Midbrain (tissue), 1 donor: ENCODE measurements around the gene ROBO2.

ENCODE experiments used
- DNase-seq: peaks from one replicate; lab custom pipeline; 2025; lab: John Stamatoyannopoulos, UW

Gene ROBO2

DNA sequence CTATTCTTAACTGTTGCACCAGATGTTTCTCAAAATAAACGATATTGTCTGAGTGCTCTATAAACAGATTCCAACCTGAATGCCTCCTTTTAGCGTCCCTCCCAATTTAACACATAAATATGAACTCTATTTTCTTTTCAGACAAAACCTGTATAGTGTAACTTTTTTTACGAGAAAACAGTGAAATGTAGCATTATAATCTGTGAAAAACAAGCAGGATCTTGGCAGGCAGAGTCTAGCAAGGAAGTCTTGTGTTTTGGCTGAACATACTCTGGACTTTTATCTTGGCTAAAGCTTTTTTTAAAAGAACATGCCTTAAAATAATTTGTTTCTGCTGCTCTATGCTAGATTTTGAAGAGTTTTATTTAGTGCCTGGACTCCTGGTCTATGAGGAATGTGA is 150.5 kb downstream of the ROBO2 start:
- no peak for DNase-seq

DNA sequence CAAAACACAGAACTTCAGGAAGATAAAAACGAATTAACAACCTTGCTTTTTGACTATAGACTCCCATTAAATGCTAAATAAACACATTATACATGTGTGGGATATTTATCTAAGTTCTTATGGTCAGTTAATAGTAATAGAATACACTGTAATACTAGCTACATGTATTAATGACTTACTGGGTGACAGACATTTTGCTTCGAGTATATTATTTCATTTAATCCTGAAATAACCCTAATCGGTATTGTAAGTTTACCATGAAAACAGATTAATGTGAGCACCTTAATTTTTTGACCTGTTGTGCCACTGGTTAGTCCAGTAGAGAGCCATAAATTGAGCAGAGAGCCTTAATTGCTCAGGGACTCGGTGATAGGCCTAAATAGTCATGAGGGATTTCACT is 151.1 kb downstream of the ROBO2 start:
- no peak for DNase-seq

DNA sequence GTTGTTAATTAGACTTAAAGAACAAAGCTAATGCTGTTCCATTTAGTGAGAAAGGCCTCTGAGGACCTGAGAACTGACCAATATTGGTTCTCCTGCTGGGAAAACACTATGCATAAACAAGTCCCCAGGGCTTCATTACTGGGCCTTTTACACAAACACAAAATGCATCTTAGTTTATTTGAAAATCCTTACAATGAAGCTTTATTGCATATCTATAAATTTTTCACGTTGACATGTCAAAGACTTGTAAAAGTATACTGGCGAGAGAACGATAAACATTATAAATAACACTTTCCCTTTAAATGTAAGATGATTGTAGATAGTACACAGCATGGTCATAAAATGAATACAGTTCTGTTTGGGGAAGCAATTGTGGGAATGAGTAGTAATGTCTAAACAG is 151.7 kb downstream of the ROBO2 start:
- DNase-seq = no peak

DNA sequence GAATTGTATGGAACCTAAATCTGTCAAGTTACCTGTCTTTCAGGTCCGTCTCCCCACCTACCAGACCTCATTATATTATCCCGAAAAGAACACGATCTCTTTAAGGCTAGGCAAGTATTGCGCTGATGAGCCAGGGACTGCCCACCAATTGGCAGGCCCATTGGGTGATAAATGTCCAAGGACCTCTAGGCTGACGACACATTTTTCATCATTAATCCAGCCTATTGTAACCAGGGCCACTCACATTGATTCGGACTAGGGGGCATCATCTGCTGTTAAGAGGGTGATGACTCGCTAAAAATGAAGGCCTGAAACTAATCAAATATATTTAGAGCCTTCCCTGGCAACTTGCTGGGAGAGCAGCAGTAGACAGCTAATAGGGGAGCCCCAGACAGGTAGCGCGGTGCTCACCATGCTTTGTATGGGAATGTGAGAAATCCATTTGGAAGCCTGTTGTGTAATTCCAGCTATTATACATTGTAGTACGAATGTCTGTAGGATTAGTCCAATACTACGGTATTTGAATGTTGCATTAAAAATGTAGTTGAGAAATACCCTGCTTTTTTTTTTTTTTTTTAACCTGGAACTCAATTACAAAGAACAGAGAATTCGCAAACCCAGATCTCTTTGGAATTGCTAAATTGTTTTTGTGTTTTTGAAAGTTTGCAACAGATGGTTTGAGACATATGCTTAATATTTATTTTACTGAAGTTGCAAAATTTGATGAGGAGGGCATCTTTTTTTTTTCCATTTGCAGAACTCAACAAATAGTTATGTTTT is 156.1 kb downstream of the ROBO2 start:
- DNase-seq = no peak

- DNase-seq = no peak
These were observed 157.5 kb downstream of the ROBO2 start for GRCh38 chr3:77197408-77197807.

GRCh38 chr3:77203851-77204250 is 164.0 kb downstream of the ROBO2 start:
- DNase-seq = no peak

DNA sequence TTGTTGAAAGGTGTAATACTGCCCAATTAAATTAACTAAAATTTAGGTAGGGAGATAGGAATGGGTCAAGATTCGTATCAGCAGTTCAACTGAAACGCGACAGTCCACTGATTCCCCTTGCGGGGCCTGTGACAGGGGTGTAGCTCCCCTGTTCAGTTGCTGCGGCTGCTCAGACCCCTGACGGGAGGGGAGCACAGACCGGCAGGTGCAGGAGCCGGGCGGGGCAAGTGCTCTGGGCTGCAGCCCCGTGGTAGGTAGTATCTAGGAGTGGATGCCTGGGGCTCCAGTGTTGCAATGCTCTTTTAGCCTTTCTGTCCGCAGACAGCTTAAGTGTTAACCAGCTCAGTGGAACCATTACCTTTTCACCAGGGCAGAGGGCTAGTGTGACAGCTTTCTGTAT is 164.9 kb downstream of the ROBO2 start:
- no peak for DNase-seq

GRCh38 chr3:77207753-77208152 is 167.9 kb downstream of the ROBO2 start:
- DNase-seq = no peak

- DNase-seq = no peak
These were observed 182.8 kb downstream of the ROBO2 start for GRCh38 chr3:77222701-77223100.

GRCh38 chr3:77227567-77227966 is 187.7 kb downstream of the ROBO2 start:
- no peak for DNase-seq

GRCh38 chr3:77232557-77232956 is 192.7 kb downstream of the ROBO2 start:
- DNase-seq = no peak

DNA sequence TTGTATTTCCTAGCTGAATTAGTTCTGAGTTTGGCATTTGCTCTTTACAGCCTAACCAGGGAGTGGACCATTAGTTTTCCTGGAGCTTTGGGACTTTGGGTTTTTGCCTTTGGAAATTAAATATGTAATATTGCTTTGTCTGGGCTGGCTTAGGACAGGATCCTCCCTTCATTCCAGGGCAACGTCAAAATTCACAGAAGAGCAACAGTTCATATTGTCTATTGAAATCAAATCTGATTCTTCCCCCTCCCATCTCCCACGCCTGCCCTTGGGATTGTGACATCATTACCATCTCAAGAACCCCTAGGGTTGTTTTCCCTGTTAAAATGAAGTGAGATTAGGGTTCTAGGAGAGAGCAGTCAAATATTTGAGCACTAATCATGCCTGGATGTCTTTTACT is 194.1 kb downstream of the ROBO2 start:
- DNase-seq = no peak

DNA sequence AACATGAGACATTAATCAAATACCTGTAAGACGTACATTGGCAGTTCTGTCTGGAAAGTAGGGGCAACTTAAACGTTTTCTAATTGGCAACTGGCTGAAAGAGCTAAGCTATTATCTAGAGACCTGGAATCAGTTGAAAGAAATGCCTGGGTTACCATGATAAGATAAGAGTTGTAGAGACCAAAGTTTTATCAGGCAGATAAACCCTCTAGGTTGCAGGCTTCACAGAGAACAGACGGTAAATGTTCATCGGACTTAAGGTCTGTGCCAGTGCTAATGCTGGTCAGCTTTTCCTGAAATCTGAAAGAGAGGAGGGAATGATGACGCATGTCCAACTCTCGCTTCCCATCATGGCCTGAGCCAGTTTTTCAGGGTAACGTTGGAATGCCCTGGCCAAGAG is 196.2 kb downstream of the ROBO2 start:
- no peak for DNase-seq

DNA sequence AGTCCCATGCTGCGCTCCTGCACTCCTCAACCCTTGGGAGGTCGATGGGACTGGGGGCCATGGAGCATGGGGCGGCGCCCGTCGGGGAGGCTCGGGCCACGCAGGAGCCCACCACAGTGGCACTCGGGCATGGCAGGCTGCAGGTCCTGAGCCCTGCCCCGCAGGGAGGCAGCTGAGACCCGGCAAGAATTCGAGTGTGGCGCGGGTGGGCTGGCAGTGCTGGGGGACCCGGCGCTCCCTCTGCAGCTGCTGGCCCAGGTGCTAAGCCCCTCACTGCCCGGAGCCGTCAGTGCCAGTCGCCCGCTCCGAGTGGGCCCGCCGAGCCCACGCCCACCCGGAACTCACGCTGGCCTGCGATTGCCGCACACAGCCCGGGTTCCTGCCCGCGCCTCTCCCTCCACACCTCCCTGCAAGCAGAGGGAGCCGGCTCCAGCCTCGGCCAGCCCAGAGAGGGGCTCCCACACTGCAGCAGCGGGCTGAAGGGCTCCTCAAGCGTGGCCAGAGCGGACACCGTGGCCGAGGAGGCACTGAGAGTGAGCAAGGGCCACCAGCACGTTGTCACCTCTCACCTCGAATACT is 200.3 kb downstream of the ROBO2 start:
- DNase-seq = no peak

GRCh38 chr3:77242371-77242770 is 202.5 kb downstream of the ROBO2 start:
- no peak for DNase-seq

- DNase-seq = no peak
These were observed 205.1 kb downstream of the ROBO2 start for GRCh38 chr3:77244981-77245380.

DNA sequence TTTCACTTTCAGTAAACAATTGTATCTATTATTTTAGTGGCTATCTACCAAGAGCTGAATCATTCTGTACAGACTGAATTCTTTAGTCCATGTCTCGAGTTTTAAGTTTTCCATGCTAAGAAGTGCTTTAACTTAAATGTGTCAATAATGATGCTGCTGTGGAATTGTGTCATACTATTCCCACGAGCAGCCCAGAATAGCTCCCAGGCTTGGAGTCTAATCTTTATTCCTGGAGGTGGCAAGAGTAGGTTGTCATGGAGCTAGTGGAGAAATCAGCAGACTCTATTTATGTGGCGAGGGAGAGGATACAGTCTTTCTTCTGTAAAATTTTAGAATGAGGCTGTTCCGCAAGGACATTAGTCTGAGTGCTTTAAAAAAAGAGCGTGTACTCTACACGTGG is 207.2 kb downstream of the ROBO2 start:
- no peak for DNase-seq

DNA sequence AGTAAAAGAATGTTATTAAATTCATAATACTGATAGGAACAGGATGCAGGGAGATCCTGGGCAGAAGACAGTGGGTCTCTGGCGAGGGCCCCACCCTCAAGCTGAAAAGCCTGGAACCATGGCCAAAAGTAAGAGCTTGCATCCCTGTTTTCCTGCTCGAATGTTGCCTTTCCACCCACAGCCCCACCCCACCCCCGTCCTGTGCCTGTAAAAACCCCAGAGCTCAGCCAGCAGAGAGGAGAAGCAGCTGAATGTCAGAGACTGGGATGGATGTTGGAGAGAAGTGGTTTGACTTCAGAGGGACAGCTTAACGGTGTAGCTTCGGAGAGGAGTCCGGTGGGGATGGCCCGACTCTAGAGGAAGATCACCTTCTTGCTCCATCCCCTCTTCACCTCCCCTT is 207.9 kb downstream of the ROBO2 start:
- no peak for DNase-seq

DNA sequence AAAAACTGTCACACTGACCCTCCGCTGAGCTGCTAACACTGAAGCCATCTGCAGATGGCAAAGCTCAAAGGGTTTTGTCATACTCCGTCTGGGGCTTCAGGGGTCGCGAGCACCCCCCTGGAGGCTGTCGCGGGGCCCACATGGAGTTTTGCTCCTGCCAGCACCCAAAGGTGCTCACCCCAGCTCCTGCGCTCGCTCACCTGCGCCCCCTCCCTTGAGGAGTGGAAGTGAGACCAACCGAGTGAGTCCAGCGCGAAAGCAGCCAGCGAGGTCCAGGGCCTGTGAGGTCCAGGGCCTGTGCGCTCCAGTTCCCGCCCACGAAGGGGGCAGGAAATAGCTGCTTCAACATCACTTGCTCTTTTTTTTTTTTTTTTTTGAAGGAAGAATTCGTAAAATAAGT is 208.5 kb downstream of the ROBO2 start:
- DNase-seq = no peak

DNA sequence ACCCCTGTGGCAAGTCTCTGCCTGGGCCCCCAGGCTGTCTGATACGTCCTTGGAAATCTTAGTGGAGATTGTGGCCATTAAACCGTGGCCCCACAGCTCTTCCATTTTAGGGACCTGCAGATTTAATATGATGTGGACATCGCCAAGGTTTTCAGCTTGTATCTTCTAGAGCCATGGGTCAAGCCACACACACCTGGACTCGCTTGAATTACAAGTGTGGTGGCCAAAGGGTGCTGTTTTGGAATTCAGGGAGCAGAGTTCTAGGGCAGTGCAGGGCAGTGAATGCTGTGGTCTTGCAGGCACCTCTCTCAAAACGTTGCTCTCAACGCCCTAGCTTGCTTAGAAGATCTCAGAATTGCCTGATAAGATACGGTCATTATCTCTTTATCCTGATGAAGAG is 211.2 kb downstream of the ROBO2 start:
- no peak for DNase-seq

GRCh38 chr3:77254967-77255831 is 215.3 kb downstream of the ROBO2 start:
- DNase-seq = peak; percentile 70

- DNase-seq = no peak
These were observed 216.9 kb downstream of the ROBO2 start for GRCh38 chr3:77256584-77257503.
